K562 (cell line): ENCODE results near the gene U2SURP. TPM values are rescaled to one million over a fixed set of nuclear protein-coding genes. Genes with fewer than 3 reads are reported as not detected.

Source experiments
- ATAC-seq: fragments of 200-7000 bp; cut with Tn5 transposase; 3 replicates; pipeline ENCODE4 v1.9.1; 2020; ENCODE audit warnings: moderate library complexity
- BruUV-seq: library from RNA; stranded (reverse); fragments of 400-500 nt; replicated peaks from 2 replicates; lab custom pipeline; 2021; lab: Mats Ljungman, UMichigan
- CTCF ChIA-PET: fragments of 300-600 bp; formaldehyde crosslinking; extraction: SDS; loops from one replicate; lab custom pipeline; 2021; ENCODE audit warnings: low intra/inter-chr PET ratio; lab: Yijun Ruan, JAX
- POLR2A ChIA-PET: fragments of 300-600, 350-650 bp; sonication (Branson Sonifier 250); formaldehyde crosslinking; extraction: SDS; loops from one replicate; lab custom pipeline; 2021; ENCODE audit warnings: antibody characterized with exemption, inconsistent platforms; lab: Yijun Ruan, JAX
- DNase-seq, 4 experiments: peaks; one replicate each; pipeline versions ENCODE4 v3.0.0 to v3.0.0-alpha.2; 2011 to 2018; ENCODE audit warnings: low spot score in 3 of 4, mixed read lengths in 3 of 4; ENCODE audit errors: extremely low read depth in 1 of 4
- FAIRE-seq: peaks from 2 replicates; lab custom pipeline; 2011; peaks lifted over from hg19 to GRCh38; lab: Jason Lieb, UNC
- H2AFZ ChIP-seq: 2 replicates; pipeline ENCODE4 v1.6.0; 2011; ENCODE audit warnings: low read depth, low read length, control low read depth, inconsistent platforms
- H3K27ac ChIP-seq: fragments of 200-600 bp; 3 replicates; pipeline ENCODE4 v1.8.0; 2011; ENCODE audit warnings: low read depth, mild to moderate bottlenecking, control low read depth, inconsistent platforms, low read length, moderate library complexity, mixed read lengths; ENCODE audit errors: extremely low read depth
- H3K27me3 ChIP-seq, 2 experiments: fragments of 300-600 bp in 1 of 2; 2 replicates in 1 of 2; 3 replicates in 1 of 2; pipeline versions ENCODE4 v1.6.0 to v1.8.0; 2011; ENCODE audit warnings: inconsistent platforms in 2 of 2, low read length in 2 of 2, mild to moderate bottlenecking in 1 of 2, mixed read lengths in 1 of 2, moderate library complexity in 1 of 2; ENCODE audit not compliant: control insufficient read depth in 2 of 2, insufficient read depth in 2 of 2
- H3K36me3 ChIP-seq: fragments of 300-600 bp; 3 replicates; pipeline ENCODE4 v1.8.0; 2011; ENCODE audit warnings: mild to moderate bottlenecking, low read length, inconsistent platforms; ENCODE audit not compliant: control insufficient read depth, insufficient read depth
- H3K4me1 ChIP-seq, 2 experiments: fragments of 200-600 bp in 1 of 2; replicated peaks in 1 of 2; 2 replicates in 1 of 2; 3 replicates in 1 of 2; pipeline versions ENCODE4 v1.5.1 to v1.8.0; 2011; ENCODE audit warnings: inconsistent platforms in 2 of 2, low read length in 2 of 2, mild to moderate bottlenecking in 1 of 2, mixed read lengths in 1 of 2, moderate library complexity in 1 of 2; ENCODE audit not compliant: control insufficient read depth in 2 of 2, insufficient read depth in 2 of 2
- H3K4me2 ChIP-seq: 2 replicates; pipeline ENCODE4 v1.6.1; 2011; ENCODE audit warnings: low read length, control low read depth, inconsistent platforms, mixed read lengths; ENCODE audit not compliant: insufficient read depth
- H3K4me3 ChIP-seq: fragments of 200-600 bp; sonication (generic), shearing (Covaris generic); 2 replicates; pipeline ENCODE4 v1.5.1; 2016; ENCODE audit warnings: control low read depth, inconsistent platforms
- H3K79me2 ChIP-seq: fragments of 200-600 bp; 3 replicates; pipeline ENCODE4 v1.8.0; 2011; ENCODE audit warnings: low read length, inconsistent platforms; ENCODE audit not compliant: control insufficient read depth, insufficient read depth
- H3K9ac ChIP-seq, 2 experiments: 2 replicates each; pipeline versions ENCODE4 v1.6.0 to v1.6.1; 2011; ENCODE audit warnings: low read depth in 2 of 2, low read length in 2 of 2, control low read depth in 1 of 2, inconsistent platforms in 1 of 2, mild to moderate bottlenecking in 1 of 2, mixed read lengths in 1 of 2; ENCODE audit not compliant: insufficient read depth in 1 of 2
- H3K9me1 ChIP-seq: one replicate; pipeline ENCODE4 v1.6.0; 2011; ENCODE audit warnings: inconsistent platforms, mild to moderate bottlenecking, low read length, moderate library complexity; ENCODE audit not compliant: control insufficient read depth, insufficient read depth
- H3K9me3 ChIP-seq: replicated peaks from 2 replicates; pipeline ENCODE4 v1.5.1; 2011; ENCODE audit warnings: low read depth, low read length, inconsistent platforms; ENCODE audit not compliant: control insufficient read depth, insufficient read depth
- H4K20me1 ChIP-seq: replicated peaks from 2 replicates; pipeline ENCODE4 v1.6.1; 2011; ENCODE audit warnings: low read length, inconsistent platforms, mixed read lengths; ENCODE audit not compliant: control insufficient read depth, insufficient read depth
- BCOR ChIP-seq: fragments of 450-650 bp; IDR thresholded peaks from 2 replicates; pipeline ENCODE4 v1.6.1; 2016
- KAT8 ChIP-seq: fragments of 450-650 bp; IDR thresholded peaks from 2 replicates; pipeline ENCODE4 v1.6.1; 2016; ENCODE audit warnings: low read depth, mild to moderate bottlenecking
- NRF1 ChIP-seq, 2 experiments: fragments of 450-650 bp; IDR thresholded peaks in 1 of 2; conservative IDR thresholded peaks in 1 of 2; 2 replicates each; pipeline ENCODE4 v1.6.1; 2014; ENCODE audit warnings: mild to moderate bottlenecking in 2 of 2
- PCBP2 ChIP-seq: fragments of 200-400 bp; formaldehyde crosslinking; IDR thresholded peaks from 2 replicates; pipeline ENCODE4 v1.6.1; 2018; ENCODE audit warnings: low read length, low read depth, mild to moderate bottlenecking, moderate library complexity; ENCODE audit not compliant: poor library complexity, severe bottlenecking
- POLR2B ChIP-seq: fragments of 450-650 bp; IDR thresholded peaks from 2 replicates; pipeline ENCODE4 v1.6.1; 2018; ENCODE audit warnings: low read depth; ENCODE audit not compliant: partially characterized antibody
- SNRNP70 ChIP-seq: fragments of 200-400 bp; formaldehyde crosslinking; optimal IDR thresholded peaks from 2 replicates; pipeline ENCODE3; 2017; ENCODE audit warnings: low read depth, low read length
- SUPT5H ChIP-seq: fragments of 450-650 bp; IDR thresholded peaks from 2 replicates; pipeline ENCODE4 v1.6.1; 2016
- XRCC3 ChIP-seq: fragments of 450-650 bp; IDR thresholded peaks from 2 replicates; pipeline ENCODE4 v1.6.1; 2017; ENCODE audit warnings: mild to moderate bottlenecking, moderate library complexity
- WGBS: fragments of 100-300 bp; shearing (Covaris generic); methylation state at CpG from one replicate; pipeline ENCODE4 v1.1.6; 2016; ENCODE audit warnings: low coverage, mixed read lengths; ENCODE audit not compliant: insufficient coverage; ENCODE audit errors: missing lambda C conversion rate; 5-methylcytosine and 5-hydroxymethylcytosine counted together
- in situ Hi-C: fragments of 300-500 bp; cut with MboI; formaldehyde crosslinking; loops from 4 replicates; pipeline ENCODE4 v1.15.0; 2018; ENCODE audit warnings: inconsistent platforms, mixed read lengths
- intact Hi-C: fragments of 100-400 bp; cut with micrococcal nuclease; formaldehyde crosslinking; loops from 2 replicates; pipeline ENCODE4 v1.14.2; 2022
- polyA plus RNA-seq, 8 experiments: library from polyadenylated mRNA; depleted of rRNA in 4 of 8; stranded (reverse) in 5 of 8; unstranded in 3 of 8; fragments of >200 nt; fragmentation: Nextera tagmentation in 2 of 8; fragmentation: Illumina TruSeq in 1 of 8; extraction: Ambion mirVana in 2 of 8; extraction: Trizol in 1 of 8; gene quantifications; 2 replicates each; pipeline versions ENCODE4 v1.2.1 to v1.2.3, GENCODE V29; 2011 to 2014; ENCODE audit warnings: inconsistent platforms in 1 of 8, missing spikeins in 1 of 8
- total RNA-seq, 7 experiments: library from RNA; depleted of rRNA in 6 of 7; stranded (reverse); fragments of >200 nt in 6 of 7; fragmentation: Illumina TruSeq in 2 of 7; extraction: Trizol in 2 of 7; gene quantifications; 2 replicates each; pipeline versions ENCODE4 v1.2.1 to v1.2.3, GENCODE V29; 2011 to 2021; ENCODE audit warnings: low replicate concordance in 1 of 7
- TF ChIP-seq, protein P1 (sequence below): fragments of 450-650 bp; formaldehyde crosslinking; IDR thresholded peaks from 2 replicates; pipeline ENCODE4 v1.4.0; 2022; ENCODE audit warnings: missing genetic modification characterization
- TF ChIP-seq, protein P2 (sequence below): fragments of 450-650 bp; IDR thresholded peaks from 2 replicates; pipeline ENCODE4 v1.7.0; 2016; ENCODE audit warnings: borderline replicate concordance
- TF ChIP-seq, protein P3 (sequence below): sonication (generic); formaldehyde crosslinking; IDR thresholded peaks from 2 replicates; pipeline ENCODE4 v1.8.1; 2023; ENCODE audit warnings: mild to moderate bottlenecking, missing genetic modification reagents

The U2SURP gene
- total and polyA plus RNA-seq, 9 of the 15 experiments (the other 6 are each of a cell fraction or from before 2014, with no cell fraction given) = 128 to 322 (median 191) TPM

DNA sequence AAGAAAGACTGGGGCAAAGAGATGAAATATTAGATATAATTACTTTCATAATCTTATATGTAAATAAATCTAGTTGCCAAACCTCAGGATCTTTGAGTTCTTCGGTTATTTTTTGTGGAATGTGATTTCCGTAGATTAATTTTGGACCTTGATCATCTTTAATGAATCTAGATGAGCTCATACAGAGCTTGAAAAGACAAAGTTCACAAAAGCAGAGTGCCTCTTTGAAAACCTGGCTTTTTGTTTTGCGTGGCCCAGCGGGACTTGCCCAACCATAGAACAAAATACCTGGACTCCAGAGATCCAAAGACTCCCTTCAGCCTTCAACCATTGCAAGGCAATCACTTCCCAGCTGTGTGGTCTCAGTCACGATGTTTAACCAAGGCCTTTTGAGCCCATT, 63.4 kb downstream of the U2SURP start:
- DNase-seq (no peak), FAIRE-seq (no peak), ATAC-seq (no peak; the same call in 2 of the 3 replicates)
- H3K9ac ChIP-seq = no peak overlapping the region
- ChIA-PET CTCF (no interaction called here), POLR2A (interaction anchor here (0.8 to 2.6 kb wide), 3 partner anchors 13 to 104 kb away, joined by 3 to 13 read pairs (median 3); partner anchors contain the start of gene U2SURP)
- no peaks in the 10 kb centered on the region for H3K9me1 ChIP-seq
- H3K79me2 ChIP-seq = no peaks in the 10 kb centered on the region
- intact Hi-C loops (loop anchor here (5.0 kb wide), 1 partner anchor 608 kb away; no protein-coding TSS in a partner anchor), in situ Hi-C loops (no loop called here)
- H4K20me1 ChIP-seq = no peaks in the 10 kb centered on the region
- peaks cover 32% of the 10 kb centered on the region; the same call in 2 of the 3 replicates for H3K36me3 ChIP-seq
- BruUV-seq = no TSS peak
- H3K4me3 ChIP-seq = no peak overlapping the region
- H3K4me1 ChIP-seq = peaks cover 0 to 3% of the 10 kb centered on the region in 2 experiments; a peak in 1 of 5 replicates
- no peaks in the 10 kb centered on the region for H3K27me3 ChIP-seq
- 87% methylated on average over 5 of the region's 5 CpGs for WGBS
- H2AFZ ChIP-seq = no peak overlapping the region
- no peak overlapping the region for H3K4me2 ChIP-seq
- TF ChIP-seq NRF1 (conservative IDR thresholded peaks at IDR 0.05 in 1 of 2, IDR thresholded peaks at IDR 0.05 in 1 of 2) = no peak
- no peak overlapping the region for H3K27ac ChIP-seq
- no peaks in the 10 kb centered on the region for H3K9me3 ChIP-seq

DNA sequence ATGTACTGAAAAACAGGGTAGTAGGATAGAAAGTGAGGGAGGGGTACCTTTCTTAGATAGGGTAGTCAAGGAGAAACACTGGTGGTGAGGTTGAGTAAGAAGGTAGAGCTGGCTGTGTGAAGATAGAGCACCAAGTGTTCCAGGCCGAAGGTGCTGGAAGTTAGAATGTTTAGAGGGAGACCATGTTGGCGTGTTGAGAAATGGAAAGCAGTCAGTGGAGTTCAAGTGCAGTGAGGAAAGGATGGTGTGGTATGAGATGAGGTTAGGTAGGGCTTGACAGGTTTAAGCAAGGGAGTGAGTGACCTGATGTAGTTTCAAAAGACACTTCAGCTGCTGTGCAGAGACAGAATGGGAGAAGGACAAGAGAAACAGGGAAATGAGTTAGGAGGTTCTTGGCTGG, 64.0 kb downstream of the U2SURP start:
- BruUV-seq = no TSS peak
- Histone ChIP-seq H3K27ac (no peak overlapping the region), H3K36me3 (peaks cover 27% of the 10 kb centered on the region; the same call in 2 of the 3 replicates), H3K4me2 (no peak overlapping the region), H3K4me3 (no peak overlapping the region), H3K4me1 (peaks cover 0 to 3% of the 10 kb centered on the region in 2 experiments; a peak in 1 of 5 replicates), H3K27me3 (no peaks in the 10 kb centered on the region), H2AFZ (no peak overlapping the region), H3K9me1 (no peaks in the 10 kb centered on the region), H3K9ac (no peak overlapping the region), H3K79me2 (no peaks in the 10 kb centered on the region), H3K9me3 (no peaks in the 10 kb centered on the region), H4K20me1 (no peaks in the 10 kb centered on the region)
- in situ Hi-C loops (no loop called here), intact Hi-C loops (loop anchor here (5.0 kb wide), 1 partner anchor 607 kb away; no protein-coding TSS in a partner anchor)
- ChIA-PET CTCF (no interaction called here), POLR2A (interaction anchor here (0.6 to 2.6 kb wide), 5 partner anchors 13 to 170 kb away, joined by 3 to 13 read pairs (median 3); no protein-coding TSS in a partner anchor)
- ATAC-seq = peak; percentile 55
- WGBS = 80% methylated on average over 2 of the region's 2 CpGs
- DNase-seq = no peak
- FAIRE-seq = no peak
- TF ChIP-seq PCBP2 (no peak), POLR2B (peak; percentile 61), KAT8 (no peak), SNRNP70 (no peak), BCOR (no peak), SUPT5H (peak; percentile 62), XRCC3 (no peak)
- TF ChIP-seq, protein P1, sequence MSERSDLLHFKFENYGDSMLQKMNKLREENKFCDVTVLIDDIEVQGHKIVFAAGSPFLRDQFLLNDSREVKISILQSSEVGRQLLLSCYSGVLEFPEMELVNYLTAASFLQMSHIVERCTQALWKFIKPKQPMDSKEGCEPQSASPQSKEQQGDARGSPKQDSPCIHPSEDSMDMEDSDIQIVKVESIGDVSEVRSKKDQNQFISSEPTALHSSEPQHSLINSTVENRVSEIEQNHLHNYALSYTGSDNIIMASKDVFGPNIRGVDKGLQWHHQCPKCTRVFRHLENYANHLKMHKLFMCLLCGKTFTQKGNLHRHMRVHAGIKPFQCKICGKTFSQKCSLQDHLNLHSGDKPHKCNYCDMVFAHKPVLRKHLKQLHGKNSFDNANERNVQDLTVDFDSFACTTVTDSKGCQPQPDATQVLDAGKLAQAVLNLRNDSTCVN = 0 out of 2 replicates have a peak, but pooled peaks have one; percentile 76
- TF ChIP-seq, protein P2, sequence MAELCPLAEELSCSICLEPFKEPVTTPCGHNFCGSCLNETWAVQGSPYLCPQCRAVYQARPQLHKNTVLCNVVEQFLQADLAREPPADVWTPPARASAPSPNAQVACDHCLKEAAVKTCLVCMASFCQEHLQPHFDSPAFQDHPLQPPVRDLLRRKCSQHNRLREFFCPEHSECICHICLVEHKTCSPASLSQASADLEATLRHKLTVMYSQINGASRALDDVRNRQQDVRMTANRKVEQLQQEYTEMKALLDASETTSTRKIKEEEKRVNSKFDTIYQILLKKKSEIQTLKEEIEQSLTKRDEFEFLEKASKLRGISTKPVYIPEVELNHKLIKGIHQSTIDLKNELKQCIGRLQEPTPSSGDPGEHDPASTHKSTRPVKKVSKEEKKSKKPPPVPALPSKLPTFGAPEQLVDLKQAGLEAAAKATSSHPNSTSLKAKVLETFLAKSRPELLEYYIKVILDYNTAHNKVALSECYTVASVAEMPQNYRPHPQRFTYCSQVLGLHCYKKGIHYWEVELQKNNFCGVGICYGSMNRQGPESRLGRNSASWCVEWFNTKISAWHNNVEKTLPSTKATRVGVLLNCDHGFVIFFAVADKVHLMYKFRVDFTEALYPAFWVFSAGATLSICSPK = no peak
- TF ChIP-seq, protein P3, sequence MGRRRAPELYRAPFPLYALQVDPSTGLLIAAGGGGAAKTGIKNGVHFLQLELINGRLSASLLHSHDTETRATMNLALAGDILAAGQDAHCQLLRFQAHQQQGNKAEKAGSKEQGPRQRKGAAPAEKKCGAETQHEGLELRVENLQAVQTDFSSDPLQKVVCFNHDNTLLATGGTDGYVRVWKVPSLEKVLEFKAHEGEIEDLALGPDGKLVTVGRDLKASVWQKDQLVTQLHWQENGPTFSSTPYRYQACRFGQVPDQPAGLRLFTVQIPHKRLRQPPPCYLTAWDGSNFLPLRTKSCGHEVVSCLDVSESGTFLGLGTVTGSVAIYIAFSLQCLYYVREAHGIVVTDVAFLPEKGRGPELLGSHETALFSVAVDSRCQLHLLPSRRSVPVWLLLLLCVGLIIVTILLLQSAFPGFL (CRISPR knock-in tag) = no peak
